ENCODE results near the gene SLC25A36.

The SLC25A36 gene

GRCh38 chr3:140941434-140942220 lies at the start of gene SLC25A36:
Gene SLC25A36 (plus strand): TSS chr3:140941836. CDS start chr3:140942055, 219 bp downstream.
- peak; percentile 97 for DNase-seq (ENCODE audit: low read depth)

- DNase-seq (ENCODE audit: low read depth), result no peak
Observed at GRCh38 chr3:140896997-140897396, 44.6 kb upstream of the SLC25A36 start.

- DNase-seq (ENCODE audit: low read depth), result peak; percentile 84
Observed at GRCh38 chr3:140898340-140899180, 43.1 kb upstream of the SLC25A36 start.

- DNase-seq (ENCODE audit: low read depth), result no peak
Observed at GRCh38 chr3:140899363-140899762, 42.3 kb upstream of the SLC25A36 start.

- no peak for DNase-seq (ENCODE audit: low read depth)
Observed at GRCh38 chr3:140902791-140903190, 38.8 kb upstream of the SLC25A36 start.

- DNase-seq (ENCODE audit: low read depth), result no peak
Observed at GRCh38 chr3:140903196-140903595, 38.4 kb upstream of the SLC25A36 start.

GRCh38 chr3:140904521-140904920 lies 37.1 kb upstream of the SLC25A36 start:
- no peak for DNase-seq (ENCODE audit: low read depth)

GRCh38 chr3:140905559-140905958 lies 36.1 kb upstream of the SLC25A36 start:
- DNase-seq (ENCODE audit: low read depth), result no peak

GRCh38 chr3:140906785-140907184 lies 34.9 kb upstream of the SLC25A36 start:
- DNase-seq (ENCODE audit: low read depth), result no peak

- DNase-seq (ENCODE audit: low read depth), result no peak
Observed at GRCh38 chr3:140910860-140911259, 30.8 kb upstream of the SLC25A36 start.

- no peak for DNase-seq (ENCODE audit: low read depth)
Observed at GRCh38 chr3:140911822-140912221, 29.8 kb upstream of the SLC25A36 start.

GRCh38 chr3:140913728-140914127 lies 27.9 kb upstream of the SLC25A36 start:
- DNase-seq (ENCODE audit: low read depth), result no peak

GRCh38 chr3:140914384-140914945 lies 27.2 kb upstream of the SLC25A36 start:
- peak; percentile 48 for DNase-seq (ENCODE audit: low read depth)

GRCh38 chr3:140916603-140917002 lies 25.0 kb upstream of the SLC25A36 start:
- DNase-seq (ENCODE audit: low read depth), result no peak

GRCh38 chr3:140917772-140918171 lies 23.9 kb upstream of the SLC25A36 start:
- no peak for DNase-seq (ENCODE audit: low read depth)

- DNase-seq (ENCODE audit: low read depth), result no peak
Observed at GRCh38 chr3:140920029-140920428, 21.6 kb upstream of the SLC25A36 start.

- no peak for DNase-seq (ENCODE audit: low read depth)
Observed at GRCh38 chr3:140922634-140923033, 19.0 kb upstream of the SLC25A36 start.

- no peak for DNase-seq (ENCODE audit: low read depth)
Observed at GRCh38 chr3:140924097-140924873, 17.4 kb upstream of the SLC25A36 start.

- no peak for DNase-seq (ENCODE audit: low read depth)
Observed at GRCh38 chr3:140927279-140928069, 14.2 kb upstream of the SLC25A36 start.

GRCh38 chr3:140929446-140929845 lies 12.2 kb upstream of the SLC25A36 start:
- DNase-seq (ENCODE audit: low read depth), result no peak

GRCh38 chr3:140931016-140931454 lies 10.6 kb upstream of the SLC25A36 start:
- no peak for DNase-seq (ENCODE audit: low read depth)

Data from stromal cell of bone marrow (primary cell).